GM10847 (cell line): ENCODE measurements around the gene EIPR1.

ENCODE experiments used
- POLR2A ChIP-seq: IDR thresholded peaks from 2 replicates; pipeline ENCODE4 v1.6.1; 2011; ENCODE audit not compliant: insufficient read length; ENCODE audit errors: extremely low read depth

EIPR1 gene

DNA sequence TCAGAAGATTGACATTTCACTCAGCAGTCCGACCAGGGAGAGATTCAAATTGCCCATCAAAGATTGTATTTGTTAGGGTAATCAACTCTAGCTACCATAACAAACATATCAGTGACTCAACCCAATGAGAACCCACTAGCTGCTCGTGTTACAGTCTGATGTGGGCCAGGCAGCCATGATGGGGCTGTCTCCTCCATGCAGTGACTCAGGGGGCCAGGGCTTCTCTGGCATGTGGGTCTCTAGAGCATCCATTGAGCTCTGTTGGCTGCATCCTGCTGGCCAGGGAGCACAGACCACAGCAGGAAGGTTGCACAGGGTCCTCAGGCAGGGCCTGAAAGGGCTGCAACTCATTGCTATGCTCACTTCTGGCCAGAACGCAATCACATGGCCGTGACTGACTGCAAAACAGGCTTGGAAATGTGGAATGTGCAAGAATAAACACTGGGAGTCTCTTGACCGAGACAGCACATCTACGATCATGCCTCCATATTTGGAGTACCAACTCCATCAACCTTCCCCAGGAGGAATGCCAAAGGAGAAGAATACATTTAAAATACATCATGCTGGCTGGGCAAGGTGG, 216.8 kb downstream of the EIPR1 start:
- no peak for TF ChIP-seq POLR2A

DNA sequence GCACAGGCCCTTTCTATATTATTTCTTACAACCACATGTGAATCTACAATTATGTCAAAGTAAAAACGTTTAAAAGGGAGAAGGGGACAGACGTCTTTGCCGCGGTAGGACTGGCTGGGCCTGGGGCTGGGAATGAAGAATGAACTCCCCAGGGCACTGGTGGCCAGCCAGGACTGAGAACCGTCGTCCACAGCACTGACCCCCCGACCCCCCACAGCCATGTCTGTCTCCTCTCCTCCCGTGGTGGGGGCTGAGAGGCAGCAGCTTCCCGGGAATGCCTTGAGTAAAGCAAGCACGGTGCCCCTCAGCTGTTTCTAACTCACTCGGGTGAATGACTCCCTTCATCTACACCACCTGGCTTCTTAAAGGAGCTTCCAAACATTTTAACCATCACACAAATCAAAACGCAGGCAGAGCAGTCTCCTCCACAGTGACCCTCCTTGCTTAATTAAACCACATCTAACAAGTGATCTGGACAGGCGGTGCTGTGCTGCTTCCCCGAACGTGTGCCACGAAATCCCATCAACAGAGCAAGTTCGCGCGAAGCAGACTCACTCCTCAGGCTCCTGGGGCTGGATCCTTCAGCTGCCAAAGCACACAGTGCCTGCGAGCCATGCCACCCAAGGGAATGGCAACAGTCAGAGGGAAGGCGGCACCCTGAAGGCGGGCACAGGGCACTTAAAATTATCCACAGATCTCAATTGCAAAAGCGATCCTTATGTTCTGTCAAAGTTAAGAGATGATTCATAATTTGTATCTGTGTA, 217.7 kb downstream of the EIPR1 start:
- TF ChIP-seq POLR2A = no peak

- TF ChIP-seq POLR2A = no peak
Measured at GRCh38 chr2:3154700-3155099, 222.9 kb downstream of the EIPR1 start.

DNA sequence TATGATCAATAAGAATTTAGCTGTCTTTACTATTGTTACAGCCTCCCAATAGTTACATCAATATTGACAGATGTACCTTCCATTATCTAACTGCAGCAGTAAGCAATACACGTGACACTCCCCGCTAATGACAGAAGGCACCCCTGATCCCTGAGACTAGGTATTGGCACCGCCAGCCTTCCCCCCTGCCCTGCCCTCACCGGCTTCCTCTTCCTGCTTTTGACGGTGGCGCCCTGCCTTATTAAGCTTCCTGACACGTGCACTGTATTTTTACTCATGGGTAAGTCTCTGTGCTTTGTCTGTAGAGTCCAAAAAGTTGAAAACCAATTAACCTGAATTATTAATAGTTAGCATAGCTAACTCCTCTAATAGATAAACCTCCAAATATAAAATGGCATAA, 223.5 kb downstream of the EIPR1 start:
- no peak for TF ChIP-seq POLR2A

GRCh38 chr2:3151153-3151918, 226.3 kb downstream of the EIPR1 start:
- TF ChIP-seq POLR2A = no peak

DNA sequence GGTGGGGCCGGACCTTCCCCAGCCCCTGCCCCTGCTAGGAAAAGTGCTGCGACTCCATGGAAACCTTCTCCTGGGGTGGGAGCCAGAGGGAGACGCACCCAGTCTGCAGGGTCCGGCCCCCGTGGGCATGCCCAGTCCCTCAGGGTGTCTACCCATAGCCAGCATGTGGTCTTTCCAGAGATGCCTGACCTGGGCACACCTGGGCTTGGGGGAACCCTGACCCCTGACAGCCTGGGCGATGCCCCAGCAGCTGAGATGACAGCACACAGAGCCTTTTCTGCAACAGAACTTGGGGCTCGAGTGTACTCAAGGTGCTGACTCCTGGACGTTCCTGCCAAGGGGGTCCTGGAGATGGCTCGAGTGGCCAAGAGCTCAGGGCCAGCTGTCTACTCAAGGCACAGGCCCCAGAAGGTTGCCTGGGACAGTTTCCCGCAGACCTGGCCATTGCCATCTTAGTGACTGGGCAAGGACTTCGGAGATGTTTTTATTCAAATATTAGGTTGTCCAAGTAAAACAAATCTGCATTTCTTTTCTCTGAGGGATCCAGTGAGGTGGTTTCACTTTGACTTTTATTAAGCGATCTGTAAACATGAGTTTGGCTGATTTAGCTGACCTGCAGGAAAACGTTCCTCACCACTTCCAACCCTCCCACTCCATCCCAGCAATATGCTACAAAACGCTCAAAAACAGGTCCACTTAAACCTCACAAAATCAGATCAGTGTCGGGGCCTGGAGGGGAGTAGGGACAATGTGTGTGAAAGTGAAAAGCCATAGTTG, 228.0 kb downstream of the EIPR1 start:
- no peak for TF ChIP-seq POLR2A

DNA sequence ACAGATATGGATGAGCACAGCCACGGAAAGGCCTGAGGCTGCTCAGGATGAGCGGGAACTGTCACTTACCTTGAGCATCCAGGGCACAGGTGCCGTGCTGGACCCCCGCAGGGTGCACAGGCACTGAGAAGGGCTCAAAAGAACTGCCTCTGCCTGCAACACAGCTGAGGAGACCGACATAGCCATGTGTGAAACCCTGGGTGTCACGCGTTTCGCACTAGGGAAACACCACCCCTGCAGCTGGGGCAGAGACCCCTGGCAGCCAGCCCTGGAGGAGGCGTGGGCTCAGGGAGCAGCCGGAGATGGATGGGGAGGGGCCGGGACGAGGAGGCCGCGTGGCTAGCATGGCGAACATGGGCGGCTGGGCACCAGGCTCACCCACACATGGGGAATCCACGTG, 228.9 kb downstream of the EIPR1 start:
- no peak for TF ChIP-seq POLR2A

DNA sequence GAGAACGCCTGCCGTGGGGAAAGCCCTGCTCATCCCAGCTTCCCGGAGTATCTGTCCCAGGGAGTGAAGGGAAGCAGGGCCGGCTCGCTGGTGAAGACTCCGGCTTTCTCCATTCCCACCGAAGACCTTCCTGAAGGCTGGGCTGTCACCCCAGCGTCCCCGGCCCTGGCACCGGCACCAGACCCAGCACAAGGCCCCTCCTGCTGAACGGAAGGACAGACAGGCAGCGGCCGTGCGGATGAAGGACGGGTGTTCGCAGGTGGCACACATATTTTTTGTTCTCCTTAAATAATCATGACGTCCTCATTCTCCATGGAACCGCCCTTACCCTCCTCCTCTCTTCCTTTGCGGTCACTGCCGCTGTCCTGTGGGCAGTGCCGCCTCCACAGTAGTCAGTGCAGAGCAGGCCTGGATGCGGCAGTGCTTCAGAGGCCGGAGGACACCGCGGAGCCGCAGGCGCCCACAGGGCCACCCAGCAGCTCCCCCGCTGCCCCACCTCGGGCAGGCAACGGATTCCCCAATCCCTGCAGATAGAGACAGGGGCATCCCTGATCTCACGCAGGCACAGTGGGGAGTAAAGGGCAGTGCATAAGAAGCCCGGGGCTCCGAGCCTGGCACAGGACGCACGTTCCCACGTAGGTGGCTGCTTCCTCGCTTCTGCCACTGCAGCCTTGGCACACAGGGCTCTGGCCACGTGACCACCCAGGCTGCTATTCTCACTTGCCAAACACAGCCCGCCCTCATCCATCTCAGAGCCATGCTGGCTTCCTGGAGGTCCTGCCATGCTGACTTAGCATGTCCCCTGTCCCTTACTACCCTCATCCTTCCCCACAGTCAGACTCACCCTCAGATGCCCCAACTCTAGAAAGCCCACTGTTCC, 229.7 kb downstream of the EIPR1 start:
- no peak for TF ChIP-seq POLR2A

DNA sequence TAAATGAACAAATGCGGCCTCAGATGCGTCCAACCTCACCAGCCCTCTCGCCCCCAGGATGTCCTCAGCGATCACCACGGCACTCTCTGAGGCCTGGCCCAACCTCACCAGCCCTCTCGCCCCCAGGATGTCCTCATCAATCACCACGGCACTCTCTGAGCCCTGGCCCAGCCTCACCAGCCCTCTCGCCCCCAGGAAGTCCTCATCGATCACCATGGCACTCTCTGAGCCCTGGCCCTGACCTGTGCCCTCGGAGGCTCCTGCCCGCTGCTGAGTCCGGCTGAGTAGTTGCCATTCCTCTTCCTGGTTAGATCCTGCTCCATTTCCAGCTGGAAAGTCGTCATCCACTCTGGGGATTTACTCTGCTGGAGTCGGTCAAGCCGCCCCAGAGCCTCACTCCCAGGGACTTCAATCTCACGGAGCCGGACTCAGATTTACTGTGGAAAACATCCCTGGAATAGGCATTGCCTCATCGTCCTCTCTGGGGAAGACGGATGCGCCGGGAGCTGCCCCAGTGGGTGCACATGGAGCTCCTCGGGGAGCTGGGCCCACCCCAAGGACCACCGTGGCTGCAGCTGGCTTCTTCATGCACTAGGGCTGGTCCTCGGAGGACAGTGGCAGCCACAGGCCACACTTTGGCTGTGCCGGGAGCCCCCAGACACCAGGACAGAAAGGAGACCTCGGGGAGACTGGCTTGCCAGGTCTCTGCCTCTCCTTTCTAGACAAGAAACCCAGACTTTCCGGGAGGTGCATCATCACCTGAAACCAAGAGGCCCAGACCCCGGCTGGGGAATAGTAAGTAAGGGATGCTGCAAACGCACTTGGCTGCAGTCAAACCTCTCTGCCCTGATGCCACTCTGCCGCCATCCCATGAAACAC, 230.6 kb downstream of the EIPR1 start:
- TF ChIP-seq POLR2A = no peak

- TF ChIP-seq POLR2A = no peak
Measured at GRCh38 chr2:3146175-3146574, 231.4 kb downstream of the EIPR1 start.

GRCh38 chr2:3145471-3146021, 232.1 kb downstream of the EIPR1 start:
- no peak for TF ChIP-seq POLR2A

DNA sequence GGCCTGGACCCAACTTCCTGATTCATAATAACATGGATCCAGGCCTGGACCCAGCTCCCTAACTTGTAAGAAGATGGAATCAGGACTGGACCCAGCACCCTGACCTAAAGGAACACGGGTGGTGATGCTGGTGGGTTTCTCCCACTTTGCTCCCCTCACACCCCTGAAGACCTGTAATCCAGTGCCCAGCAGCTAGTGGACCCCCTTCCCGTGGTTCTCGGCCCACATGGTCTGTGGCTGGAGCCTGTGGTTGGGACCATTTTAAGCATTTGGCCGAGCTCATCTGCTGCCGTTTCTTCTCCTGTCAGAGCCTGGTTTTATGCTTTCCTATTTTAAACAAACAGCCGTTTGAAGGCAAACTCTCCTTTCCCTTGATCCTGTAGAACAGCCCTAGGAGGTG, 232.8 kb downstream of the EIPR1 start:
- TF ChIP-seq POLR2A = no peak

GRCh38 chr2:3143602-3144001, 234.0 kb downstream of the EIPR1 start:
- TF ChIP-seq POLR2A = no peak

DNA sequence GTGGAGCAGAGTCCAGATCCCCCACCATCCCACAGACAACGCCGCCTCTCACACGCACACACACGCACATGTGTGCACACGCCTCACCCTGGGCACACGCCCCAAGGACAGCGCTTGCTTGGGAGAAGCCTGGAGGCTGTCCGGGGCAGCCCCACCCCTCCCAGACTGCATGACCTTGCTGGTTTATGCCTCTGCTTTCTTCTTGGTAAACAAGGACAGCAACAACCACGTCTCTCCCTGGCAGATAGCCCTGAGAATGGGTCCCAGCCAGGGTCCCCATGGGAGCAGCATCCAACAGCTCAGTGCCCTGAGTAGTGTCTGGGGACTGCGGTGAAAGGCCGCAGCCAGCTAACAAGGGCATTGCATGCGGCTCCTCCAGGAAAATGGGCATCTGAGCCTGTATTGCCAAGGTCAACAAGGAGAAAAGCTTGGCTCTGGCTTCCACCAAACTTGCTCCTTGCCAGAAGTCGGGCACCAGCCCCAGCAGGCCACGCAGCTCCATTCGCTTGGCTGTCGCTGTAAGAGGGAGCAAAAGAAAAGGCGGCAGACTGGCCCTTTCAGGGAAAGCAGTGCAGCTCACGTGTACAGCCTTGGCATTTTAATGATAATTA, 234.6 kb downstream of the EIPR1 start:
- no peak for TF ChIP-seq POLR2A
